Measurements from ENCODE around the gene PRSS48. TPM values are rescaled to one million over a fixed set of nuclear protein-coding genes. Genes with fewer than 3 reads are reported as not detected.

PRSS48 gene
- total and polyA plus RNA-seq, 2 of the 4 experiments (the other 2 are of a cell fraction) = not detected

- Histone ChIP-seq H3K56ac (ENCODE audit: extremely low read depth, insufficient read depth, low read length) (no peak overlapping the region), H3K23ac (ENCODE audit: low read depth, low read length) (no peak overlapping the region), H4K5ac (ENCODE audit: low read depth, low read length) (no peak overlapping the region), H3K9me1 (ENCODE audit: insufficient read depth, low read length) (no peaks in the 10 kb centered on the region), H2BK120ac (ENCODE audit: low read depth, low read length) (no peak overlapping the region), H2AK5ac (ENCODE audit: low read depth, low read length) (no peak overlapping the region), H3K4me3 (ENCODE audit: insufficient read depth, low read depth, low read length) (no peak overlapping the region), H4K8ac (ENCODE audit: low read depth in 2 of 2, low read length in 2 of 2) (no peak overlapping the region), H3K4ac (ENCODE audit: low read depth, low read length) (no peak overlapping the region), H3K9ac (ENCODE audit: low read depth, low read length) (no peak overlapping the region), H3K9me3 (ENCODE audit: control insufficient read depth, insufficient read depth, low read length) (no peaks in the 10 kb centered on the region), H3K14ac (replicated peaks; ENCODE audit: low read depth, low read length) (no peak overlapping the region), H3K4me1 (ENCODE audit: control insufficient read depth, insufficient read depth, low read length) (no peaks in the 10 kb centered on the region), H2AK9ac (replicated peaks; ENCODE audit: low read depth, low read length, poor library complexity) (no peak overlapping the region), H3K18ac (ENCODE audit: low read depth, low read length) (no peak overlapping the region), H2BK5ac (ENCODE audit: low read depth, low read length, poor library complexity, severe bottlenecking) (no peak overlapping the region), H2BK20ac (ENCODE audit: low read depth, low read length) (no peak overlapping the region), H3K79me1 (ENCODE audit: low read depth in 1 of 2, low read length in 2 of 2) (no peaks in the 10 kb centered on the region; a peak in 1 of 4 replicates), H3K4me2 (ENCODE audit: low read depth, low read length) (no peak overlapping the region), H2AFZ (replicated peaks; ENCODE audit: low read length, poor library complexity) (no peak overlapping the region), H3K27me3 (ENCODE audit: control insufficient read depth, insufficient read depth, low read length) (no peaks in the 10 kb centered on the region), H3K36me3 (ENCODE audit: control insufficient read depth, insufficient read depth, low read length) (no peaks in the 10 kb centered on the region), H2BK15ac (ENCODE audit: low read depth, low read length) (no peak overlapping the region), H4K91ac (ENCODE audit: insufficient read depth, low read depth, low read length) (no peak overlapping the region), H3K27ac (ENCODE audit: insufficient read depth, low read length) (no peak overlapping the region), H4K20me1 (ENCODE audit: insufficient read depth, low read length) (no peaks in the 10 kb centered on the region)
- TF ChIP-seq SMC3 (IDR thresholded peaks at IDR 0.05; ENCODE audit: low read depth, low read length) (no peak), CEBPB (IDR thresholded peaks at IDR 0.05; ENCODE audit: low read depth, low read length) (no peak), RFX5 (IDR thresholded peaks at IDR 0.05; ENCODE audit: low read depth, low read length) (no peak), CTCF (conservative IDR thresholded peaks at IDR 0.05; ENCODE audit: low read depth, low read length) (no peak), MAZ (IDR thresholded peaks at IDR 0.05; ENCODE audit: borderline replicate concordance, low read depth, low read length) (no peak), BHLHE40 (IDR thresholded peaks at IDR 0.05; ENCODE audit: low read depth, low read length) (no peak), CHD1 (IDR thresholded peaks at IDR 0.05; ENCODE audit: low read depth, low read length) (no peak), MAFK (IDR thresholded peaks at IDR 0.05; ENCODE audit: low read depth, low read length) (no peak), RAD21 (IDR thresholded peaks at IDR 0.05; ENCODE audit: low read length) (no peak), POLR2A (IDR thresholded peaks at IDR 0.05; ENCODE audit: low read depth, low read length) (no peak), USF2 (IDR thresholded peaks at IDR 0.05; ENCODE audit: low read depth, low read length) (no peak), ELK1 (IDR thresholded peaks at IDR 0.05; ENCODE audit: borderline replicate concordance, low read depth, low read length) (no peak), MXI1 (IDR thresholded peaks at IDR 0.05; ENCODE audit: borderline replicate concordance, low read depth, low read length) (no peak), FOS (IDR thresholded peaks at IDR 0.05; ENCODE audit: low read depth, low read length) (no peak), RCOR1 (IDR thresholded peaks at IDR 0.05; ENCODE audit: insufficient replicate concordance, low read length) (no peak), NFE2L2 (IDR thresholded peaks at IDR 0.05; ENCODE audit: low read depth, low read length) (no peak)
- no peak for ATAC-seq (ENCODE audit: low read depth)
- no peak for DNase-seq
- dilution Hi-C loops (cut with HindIII; ENCODE audit: low sequenced_read_pairs, unreplicated experiment) (no loop called here), in situ Hi-C loops (cut with MboI; ENCODE audit: low sequenced_read_pairs) (no loop called here), intact Hi-C loops (cut with micrococcal nuclease) (no loop called here)
- CTCF ChIA-PET = no interaction called here
- BruUV-seq (replicated peaks) = no TSS peak
- no CpG with 5 or more reads among the region's 2 CpGs for WGBS, 2 experiments (ENCODE audit: extremely low coverage in 2 of 2, insufficient read length in 1 of 2)
- POLR2A ChIA-PET (ENCODE audit: unreplicated experiment) = no interaction called here
Measured at GRCh38 chr4:151242305-151242704, 34.7 kb upstream of the PRSS48 start.

Data from IMR-90 (cell line).